IMR-90 (cell line): Measurements from ENCODE around the gene GATD1. TPM values are rescaled to one million over a fixed set of nuclear protein-coding genes. Genes with fewer than 3 reads are reported as not detected.

Source experiments
- ATAC-seq: fragments of 200-7000 bp; cut with Tn5 transposase; 2 replicates; pipeline ENCODE4 v1.9.1; 2020; ENCODE audit warnings: low read depth, mild to moderate bottlenecking, moderate library complexity
- BruUV-seq: library from RNA; stranded (reverse); fragments of 400-500 nt; replicated peaks from 2 replicates; lab custom pipeline; 2021; lab: Mats Ljungman, UMichigan
- CTCF ChIA-PET: fragments of 300-600 bp; formaldehyde crosslinking; extraction: SDS; loops from one replicate; lab custom pipeline; 2021; ENCODE audit warnings: antibody characterized with exemption; lab: Yijun Ruan, JAX
- POLR2A ChIA-PET: fragments of 300-600 bp; sonication (Branson Sonifier 250); formaldehyde crosslinking; loops from one replicate; lab custom pipeline; 2022; ENCODE audit warnings: antibody characterized with exemption; ENCODE audit not compliant: unreplicated experiment; lab: Charles Lee
- DNase-seq: peaks from one replicate; pipeline ENCODE4 v3.0.0; 2013
- H2AFZ ChIP-seq: replicated peaks from 2 replicates; pipeline ENCODE3; 2013; ENCODE audit warnings: low read length, mild to moderate bottlenecking; ENCODE audit not compliant: poor library complexity
- H2AK5ac ChIP-seq: 2 replicates; pipeline ENCODE4 v1.6.1; 2013; ENCODE audit warnings: low read depth, low read length, inconsistent platforms
- H2AK9ac ChIP-seq: replicated peaks from 2 replicates; pipeline ENCODE3; 2013; ENCODE audit warnings: mild to moderate bottlenecking, low read depth, low read length, moderate library complexity; ENCODE audit not compliant: poor library complexity
- H2BK120ac ChIP-seq: 2 replicates; pipeline ENCODE4 v1.6.1; 2013; ENCODE audit warnings: low read depth, low read length, inconsistent platforms
- H2BK15ac ChIP-seq: 3 replicates; pipeline ENCODE4 v1.6.1; 2013; ENCODE audit warnings: low read depth, low read length, inconsistent platforms
- H2BK20ac ChIP-seq: 2 replicates; pipeline ENCODE4 v1.6.1; 2013; ENCODE audit warnings: low read depth, mild to moderate bottlenecking, inconsistent platforms, low read length, moderate library complexity
- H2BK5ac ChIP-seq: 2 replicates; pipeline ENCODE4 v1.6.1; 2013; ENCODE audit warnings: mild to moderate bottlenecking, low read depth, low read length, inconsistent platforms; ENCODE audit not compliant: poor library complexity, severe bottlenecking
- H3K14ac ChIP-seq: replicated peaks from 2 replicates; pipeline ENCODE4 v1.6.1; 2013; ENCODE audit warnings: low read depth, low read length, inconsistent platforms
- H3K18ac ChIP-seq: 2 replicates; pipeline ENCODE4 v1.6.1; 2013; ENCODE audit warnings: low read depth, low read length, control low read depth
- H3K23ac ChIP-seq: 2 replicates; pipeline ENCODE4 v1.6.1; 2013; ENCODE audit warnings: low read depth, low read length, inconsistent platforms
- H3K27ac ChIP-seq: 2 replicates; pipeline ENCODE4 v1.5.1; 2013; ENCODE audit warnings: mild to moderate bottlenecking, control low read depth, low read length; ENCODE audit not compliant: insufficient read depth
- H3K27me3 ChIP-seq: 2 replicates; pipeline ENCODE4 v1.6.1; 2013; ENCODE audit warnings: low read length; ENCODE audit not compliant: control insufficient read depth, insufficient read depth
- H3K36me3 ChIP-seq: 2 replicates; pipeline ENCODE4 v1.6.1; 2013; ENCODE audit warnings: low read length, mixed read lengths; ENCODE audit not compliant: control insufficient read depth, insufficient read depth
- H3K4ac ChIP-seq: 2 replicates; pipeline ENCODE4 v1.6.1; 2013; ENCODE audit warnings: low read depth, low read length, inconsistent platforms
- H3K4me1 ChIP-seq: 2 replicates; pipeline ENCODE4 v1.6.1; 2013; ENCODE audit warnings: low read length, mixed read lengths; ENCODE audit not compliant: control insufficient read depth, insufficient read depth
- H3K4me2 ChIP-seq: 2 replicates; pipeline ENCODE4 v1.6.1; 2013; ENCODE audit warnings: low read depth, mild to moderate bottlenecking, control low read depth, low read length, moderate library complexity
- H3K4me3 ChIP-seq: 2 replicates; pipeline ENCODE4 v1.5.1; 2013; ENCODE audit warnings: low read depth, mild to moderate bottlenecking, control low read depth, low read length, moderate library complexity; ENCODE audit not compliant: insufficient read depth
- H3K56ac ChIP-seq: 2 replicates; pipeline ENCODE4 v1.6.1; 2013; ENCODE audit warnings: low read length, inconsistent platforms; ENCODE audit not compliant: insufficient read depth; ENCODE audit errors: extremely low read depth
- H3K79me1 ChIP-seq, 2 experiments: 2 replicates each; pipeline ENCODE4 v1.6.1; 2013; ENCODE audit warnings: low read length in 2 of 2, inconsistent platforms in 1 of 2, low read depth in 1 of 2
- H3K9ac ChIP-seq: 2 replicates; pipeline ENCODE4 v1.6.1; 2013; ENCODE audit warnings: low read depth, low read length, control low read depth
- H3K9me1 ChIP-seq: 2 replicates; pipeline ENCODE4 v1.6.1; 2013; ENCODE audit warnings: low read length, inconsistent platforms; ENCODE audit not compliant: insufficient read depth
- H3K9me3 ChIP-seq: 2 replicates; pipeline ENCODE4 v1.6.1; 2013; ENCODE audit warnings: low read length; ENCODE audit not compliant: control insufficient read depth, insufficient read depth
- H4K20me1 ChIP-seq: 2 replicates; pipeline ENCODE4 v1.6.1; 2013; ENCODE audit warnings: low read length, inconsistent platforms; ENCODE audit not compliant: insufficient read depth
- H4K5ac ChIP-seq: 2 replicates; pipeline ENCODE4 v1.6.1; 2013; ENCODE audit warnings: mild to moderate bottlenecking, low read depth, low read length, control low read depth
- H4K8ac ChIP-seq, 2 experiments: 2 replicates each; pipeline ENCODE4 v1.6.1; 2013; ENCODE audit warnings: low read depth in 2 of 2, low read length in 2 of 2, control low read depth in 1 of 2, inconsistent platforms in 1 of 2
- H4K91ac ChIP-seq: 2 replicates; pipeline ENCODE4 v1.6.1; 2013; ENCODE audit warnings: low read depth, low read length, inconsistent platforms; ENCODE audit not compliant: insufficient read depth
- MAFK ChIP-seq: IDR thresholded peaks from 2 replicates; pipeline ENCODE4 v1.6.1; 2012; ENCODE audit warnings: low read depth, low read length, improper control_type of control experiment
- MXI1 ChIP-seq: IDR thresholded peaks from 2 replicates; pipeline ENCODE4 v1.6.1; 2012; ENCODE audit warnings: low read depth, mild to moderate bottlenecking, low read length, moderate library complexity, borderline replicate concordance
- RAD21 ChIP-seq: IDR thresholded peaks from 2 replicates; pipeline ENCODE4 v1.6.1; 2012; ENCODE audit warnings: low read length, improper control_type of control experiment
- SMC3 ChIP-seq: fragments of 150-350 bp; IDR thresholded peaks from 2 replicates; pipeline ENCODE4 v1.6.1; 2016; ENCODE audit warnings: low read depth, mild to moderate bottlenecking, antibody characterized with exemption, low read length, moderate library complexity
- WGBS, 2 experiments: methylation state at CpG; one replicate each; pipeline versions ENCODE4 v1.1.5 to v1.1.7; 2013; ENCODE audit warnings: missing lambda C conversion rate in 2 of 2; ENCODE audit not compliant: insufficient read length in 1 of 2; ENCODE audit errors: extremely low coverage in 2 of 2; 5-methylcytosine and 5-hydroxymethylcytosine counted together
- dilution Hi-C: fragments of 300-500 bp; cut with HindIII; formaldehyde crosslinking; loops from one replicate; pipeline ENCODE4 v1.14.3; 2018; ENCODE audit warnings: low sequenced_read_pairs; ENCODE audit not compliant: unreplicated experiment
- in situ Hi-C: fragments of 300-500 bp; cut with MboI; formaldehyde crosslinking; loops from 3 replicates; pipeline ENCODE4 v1.14.3; 2019; ENCODE audit warnings: low sequenced_read_pairs, inconsistent platforms, mixed read lengths
- intact Hi-C: fragments of 100-400 bp; cut with micrococcal nuclease; formaldehyde crosslinking; loops from 2 replicates; pipeline ENCODE4 v1.10.0; 2022
- polyA plus RNA-seq, 3 experiments: library from polyadenylated mRNA; depleted of rRNA; stranded (reverse); fragments of >200 nt; gene quantifications; 2 replicates each; pipeline ENCODE4 v1.2.3, GENCODE V29; 2012; ENCODE audit warnings: low replicate concordance in 1 of 3
- total RNA-seq: library from RNA; depleted of rRNA; stranded (reverse); fragments of >200 nt; gene quantifications from 2 replicates; pipeline ENCODE4 v1.2.3, GENCODE V29; 2012

GATD1 gene
- total and polyA plus RNA-seq, 2 of the 4 experiments (the other 2 are of a cell fraction) = 3.0 to 52.5 TPM

DNA sequence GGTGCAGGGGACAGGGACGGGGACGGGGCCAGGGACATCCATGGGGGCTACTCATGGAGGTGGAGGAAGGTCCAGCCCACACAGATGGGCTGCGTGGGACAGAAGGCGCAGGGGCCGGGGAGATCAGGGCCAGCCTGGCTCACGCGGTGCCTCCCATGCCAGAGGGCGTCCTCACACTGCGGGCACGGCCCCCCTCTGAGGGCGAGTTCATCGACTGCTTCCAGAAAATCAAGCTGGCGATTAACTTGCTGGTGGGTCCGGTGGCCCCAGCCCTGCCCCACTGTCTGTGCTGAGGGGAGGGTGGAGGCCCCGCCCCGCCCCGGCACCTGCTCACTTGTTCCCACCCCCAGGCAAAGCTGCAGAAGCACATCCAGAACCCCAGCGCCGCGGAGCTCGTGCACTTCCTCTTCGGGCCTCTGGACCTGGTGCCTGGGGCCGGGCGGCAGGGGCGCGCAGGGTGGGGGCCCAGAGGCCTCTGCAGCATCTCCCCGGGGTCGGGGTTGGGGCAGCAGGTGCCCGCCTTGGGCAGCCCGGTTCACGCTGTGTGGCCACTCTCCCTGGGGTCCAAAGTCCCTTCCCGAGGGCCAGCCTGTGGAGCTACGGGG lies 55.4 kb downstream of the GATD1 start:
- no peak overlapping the region for H2AK5ac ChIP-seq
- H3K23ac ChIP-seq = no peak overlapping the region
- H3K9me3 ChIP-seq = no peaks in the 10 kb centered on the region
- no peak overlapping the region for H3K56ac ChIP-seq
- H3K4me3 ChIP-seq = no peak overlapping the region
- no peak overlapping the region for H4K8ac ChIP-seq
- DNase-seq (no peak), ATAC-seq (no peak)
- H3K14ac ChIP-seq = no peak overlapping the region
- H3K9me1 ChIP-seq = no peaks in the 10 kb centered on the region
- no TSS peak for BruUV-seq
- H2BK20ac ChIP-seq = no peak overlapping the region
- no peak overlapping the region for H3K4me2 ChIP-seq
- dilution Hi-C loops = no loop called here
- H3K18ac ChIP-seq = no peak overlapping the region
- intact Hi-C loops = loop anchor here (10.0 kb wide), 1 partner anchor 167 kb away; no protein-coding TSS in a partner anchor
- no peak overlapping the region for H2BK15ac ChIP-seq
- WGBS, 2 experiments = 47% methylated on average over 16 of the region's 33 CpGs; no CpG with 5 or more reads in 1 of the 2 experiments
- H3K4me1 ChIP-seq = no peaks in the 10 kb centered on the region
- H4K5ac ChIP-seq = no peak overlapping the region
- peaks cover 9% of the 10 kb centered on the region; the same call in 1 of the 2 replicates for H3K27me3 ChIP-seq
- H3K36me3 ChIP-seq = no peaks in the 10 kb centered on the region
- H2AK9ac ChIP-seq = no peak overlapping the region
- no peaks in the 10 kb centered on the region for H3K79me1 ChIP-seq
- no peak for TF ChIP-seq RAD21
- no peak for TF ChIP-seq MXI1
- no peak for TF ChIP-seq SMC3
- TF ChIP-seq MAFK = no peak
- no peak overlapping the region for H2BK5ac ChIP-seq
- H4K91ac ChIP-seq = no peak overlapping the region
- no peak overlapping the region for H3K9ac ChIP-seq
- no peak overlapping the region for H2BK120ac ChIP-seq
- H4K20me1 ChIP-seq = no peaks in the 10 kb centered on the region
- no peak overlapping the region for H3K4ac ChIP-seq
- in situ Hi-C loops = no loop called here
- H2AFZ ChIP-seq = no peak overlapping the region
- POLR2A ChIA-PET = no interaction called here
- H3K27ac ChIP-seq = no peak overlapping the region
- CTCF ChIA-PET = no interaction called here
